PFSK-1 (cell line): ENCODE data around the gene FURIN.

Experiments used
- POLR2AphosphoS5 ChIP-seq: IDR thresholded peaks from 2 replicates; pipeline ENCODE4 v1.6.1; 2012; ENCODE audit warnings: low read depth, mild to moderate bottlenecking, control low read depth, low read length, moderate library complexity
- TAF1 ChIP-seq: IDR thresholded peaks from 2 replicates; pipeline ENCODE4 v1.6.1; 2012; ENCODE audit warnings: low read length, control low read depth, borderline replicate concordance; ENCODE audit not compliant: insufficient read depth

- no peak for TF ChIP-seq POLR2AphosphoS5
- TF ChIP-seq TAF1 = no peak
Observed at GRCh38 chr15:90930861-90931574, 62.6 kb downstream of the FURIN start.
